ENCODE measurements around the gene MYD88. TPM values are rescaled to one million over a fixed set of nuclear protein-coding genes. Genes with fewer than 3 reads are reported as not detected.
A peak's percentile ranks its signal among the peaks of the same experiment; 100 is the strongest.

Gene MYD88
- total RNA-seq (2014; rRNA removed; shearing (Covaris generic); ENCODE audit: low replicate concordance): 11.3 and 23.0 TPM in 2 replicates

GRCh38 chr3:38138349-38139190 is at the start of gene MYD88:
Gene MYD88, plus strand, starts transcription at chr3:38138661. Its CDS starts 40 bp downstream, at chr3:38138701.
- Histone ChIP-seq H3K4me1 (ENCODE audit: low read length) (peaks cover 38% of the 10 kb centered on the region), H3K4me2 (ENCODE audit: low read depth, low read length, poor library complexity, severe bottlenecking) (peak within 1 kb of the TSS; percentile 73), H3K36me3 (ENCODE audit: insufficient read depth, low read length) (peaks cover 18% of the 10 kb centered on the region), H3K4me3 (ENCODE audit: low read length) (peak within 1 kb of the TSS; percentile 88), H3K27ac (ENCODE audit: low read length) (peak within 1 kb of the TSS; percentile 23), H2AFZ (ENCODE audit: low read length) (peak within 1 kb of the TSS; percentile 88), H4K20me1 (ENCODE audit: insufficient read depth, low read depth, low read length) (peaks cover 10% of the 10 kb centered on the region; the same call in 1 of the 2 replicates), H3K9me2 (replicated peaks; ENCODE audit: insufficient read depth, low read length) (no peaks in the 10 kb centered on the region), H3K79me2 (ENCODE audit: low read length) (peaks cover 42% of the 10 kb centered on the region), H3K27me3 (ENCODE audit: low read length) (no peaks in the 10 kb centered on the region), H3K9ac (ENCODE audit: low read length) (peak within 1 kb of the TSS; percentile 94), H3K9me3 (ENCODE audit: low read length) (no peaks in the 10 kb centered on the region)
- DNase-seq: peak; percentile 96

- peaks cover 3% of the 10 kb centered on the region for H3K9me3 ChIP-seq (ENCODE audit: low read length)
- no peak overlapping the region for H3K27ac ChIP-seq (ENCODE audit: low read length)
- H3K9me2 ChIP-seq (replicated peaks; ENCODE audit: insufficient read depth, low read length): no peaks in the 10 kb centered on the region
- no peak overlapping the region for H2AFZ ChIP-seq (ENCODE audit: low read length)
- H3K36me3 ChIP-seq (ENCODE audit: insufficient read depth, low read length): no peaks in the 10 kb centered on the region
- no peaks in the 10 kb centered on the region for H3K79me2 ChIP-seq (ENCODE audit: low read length)
- peaks cover 10% of the 10 kb centered on the region for H3K4me1 ChIP-seq (ENCODE audit: low read length)
- no peak overlapping the region for H3K4me2 ChIP-seq (ENCODE audit: low read depth, low read length, poor library complexity, severe bottlenecking)
- DNase-seq: no peak
- H3K27me3 ChIP-seq (ENCODE audit: low read length): no peaks in the 10 kb centered on the region
- H3K4me3 ChIP-seq (ENCODE audit: low read length): no peak overlapping the region
- H4K20me1 ChIP-seq (ENCODE audit: insufficient read depth, low read depth, low read length): no peaks in the 10 kb centered on the region
- H3K9ac ChIP-seq (ENCODE audit: low read length): no peak overlapping the region
Measured at GRCh38 chr3:38089163-38089562, 49.3 kb upstream of the MYD88 start.

- H3K9ac ChIP-seq (ENCODE audit: low read length): no peak overlapping the region
Measured at GRCh38 chr3:38090453-38090852, 48.0 kb upstream of the MYD88 start.

GRCh38 chr3:38094999-38095398 is 43.5 kb upstream of the MYD88 start:
- no peaks in the 10 kb centered on the region for H3K9me2 ChIP-seq (replicated peaks; ENCODE audit: insufficient read depth, low read length)
- no peaks in the 10 kb centered on the region for H3K36me3 ChIP-seq (ENCODE audit: insufficient read depth, low read length)
- no peak overlapping the region for H3K27ac ChIP-seq (ENCODE audit: low read length)
- H3K4me1 ChIP-seq (ENCODE audit: low read length): peaks cover 10% of the 10 kb centered on the region
- H4K20me1 ChIP-seq (ENCODE audit: insufficient read depth, low read depth, low read length): no peaks in the 10 kb centered on the region
- H3K9me3 ChIP-seq (ENCODE audit: low read length): no peaks in the 10 kb centered on the region
- H3K4me3 ChIP-seq (ENCODE audit: low read length): no peak overlapping the region
- no peak for DNase-seq
- H3K27me3 ChIP-seq (ENCODE audit: low read length): no peaks in the 10 kb centered on the region
- no peak overlapping the region for H3K4me2 ChIP-seq (ENCODE audit: low read depth, low read length, poor library complexity, severe bottlenecking)
- no peaks in the 10 kb centered on the region for H3K79me2 ChIP-seq (ENCODE audit: low read length)
- H2AFZ ChIP-seq (ENCODE audit: low read length): no peak overlapping the region
- H3K9ac ChIP-seq (ENCODE audit: low read length): no peak overlapping the region

More at GRCh38 chr3:38090453-38090852, 48.0 kb upstream of the MYD88 start:
- H3K9me2 ChIP-seq (replicated peaks; ENCODE audit: insufficient read depth, low read length): no peaks in the 10 kb centered on the region
- H4K20me1 ChIP-seq (ENCODE audit: insufficient read depth, low read depth, low read length): no peaks in the 10 kb centered on the region
- H2AFZ ChIP-seq (ENCODE audit: low read length): no peak overlapping the region
- no peak overlapping the region for H3K27ac ChIP-seq (ENCODE audit: low read length)
- no peak overlapping the region for H3K4me2 ChIP-seq (ENCODE audit: low read depth, low read length, poor library complexity, severe bottlenecking)
- H3K27me3 ChIP-seq (ENCODE audit: low read length): no peaks in the 10 kb centered on the region
- no peak for DNase-seq
- no peaks in the 10 kb centered on the region for H3K9me3 ChIP-seq (ENCODE audit: low read length)
- H3K4me1 ChIP-seq (ENCODE audit: low read length): peaks cover 10% of the 10 kb centered on the region
- no peak overlapping the region for H3K4me3 ChIP-seq (ENCODE audit: low read length)
- H3K79me2 ChIP-seq (ENCODE audit: low read length): no peaks in the 10 kb centered on the region
- no peaks in the 10 kb centered on the region for H3K36me3 ChIP-seq (ENCODE audit: insufficient read depth, low read length)

- no peaks in the 10 kb centered on the region for H3K36me3 ChIP-seq (ENCODE audit: insufficient read depth, low read length)
- no peak for DNase-seq
- H3K4me3 ChIP-seq (ENCODE audit: low read length): no peak overlapping the region
- peaks cover 10% of the 10 kb centered on the region for H3K4me1 ChIP-seq (ENCODE audit: low read length)
- H3K9me3 ChIP-seq (ENCODE audit: low read length): no peaks in the 10 kb centered on the region
- H3K27ac ChIP-seq (ENCODE audit: low read length): no peak overlapping the region
- no peaks in the 10 kb centered on the region for H3K9me2 ChIP-seq (replicated peaks; ENCODE audit: insufficient read depth, low read length)
- no peak overlapping the region for H2AFZ ChIP-seq (ENCODE audit: low read length)
- no peaks in the 10 kb centered on the region for H3K79me2 ChIP-seq (ENCODE audit: low read length)
- no peak overlapping the region for H3K9ac ChIP-seq (ENCODE audit: low read length)
- no peaks in the 10 kb centered on the region for H4K20me1 ChIP-seq (ENCODE audit: insufficient read depth, low read depth, low read length)
- H3K27me3 ChIP-seq (ENCODE audit: low read length): no peaks in the 10 kb centered on the region
- H3K4me2 ChIP-seq (ENCODE audit: low read depth, low read length, poor library complexity, severe bottlenecking): no peak overlapping the region
Measured at GRCh38 chr3:38095669-38096483, 42.6 kb upstream of the MYD88 start.

DNA sequence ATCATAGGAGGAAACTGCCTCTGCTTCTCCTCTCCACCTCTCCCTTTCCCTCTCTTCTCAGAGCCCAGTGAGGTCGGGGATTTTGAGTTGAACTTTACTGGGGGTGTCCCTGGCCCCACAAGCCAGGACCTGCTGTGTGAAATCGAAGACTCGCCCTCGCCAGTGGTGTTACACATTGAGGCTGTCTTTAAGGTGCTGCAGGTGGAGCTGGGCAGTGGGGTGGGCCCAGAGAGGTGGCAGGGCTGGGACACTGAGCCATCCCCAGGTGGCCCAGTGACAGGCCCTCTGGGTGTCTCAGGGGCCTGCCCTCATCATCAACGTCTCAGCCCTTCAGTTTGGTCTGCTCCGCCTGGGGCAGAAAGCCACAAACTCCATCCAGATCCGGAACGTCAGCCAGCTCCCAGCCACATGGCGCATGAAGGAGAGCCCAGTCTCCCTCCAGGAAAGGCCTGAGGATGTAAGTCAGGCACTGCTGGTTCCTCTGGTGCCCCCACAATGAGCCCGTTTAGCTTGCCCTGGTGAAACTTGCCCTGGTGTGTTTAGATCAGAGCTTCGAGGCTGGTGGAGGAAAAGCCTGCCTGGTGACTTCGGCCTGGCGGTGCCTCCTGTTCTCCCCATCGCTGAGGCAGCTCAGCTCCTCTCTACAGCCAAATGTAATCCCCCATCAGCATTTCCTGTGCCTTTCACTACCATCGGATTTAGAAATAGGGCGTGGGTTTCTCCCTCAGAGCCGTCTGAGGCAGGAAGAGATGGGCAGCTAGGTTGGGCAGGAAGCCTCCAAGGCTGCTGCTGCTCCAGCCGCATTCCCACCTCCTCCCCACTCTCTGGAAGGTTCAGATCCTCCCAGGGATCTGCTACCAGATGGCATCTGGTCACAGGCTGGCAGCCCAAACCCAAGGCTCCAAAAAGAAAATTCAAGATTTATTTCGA is 40.8 kb upstream of the MYD88 start:
- Histone ChIP-seq H3K27me3 (ENCODE audit: low read length) (no peaks in the 10 kb centered on the region), H4K20me1 (ENCODE audit: insufficient read depth, low read depth, low read length) (no peaks in the 10 kb centered on the region), H3K27ac (ENCODE audit: low read length) (no peak overlapping the region), H3K4me3 (ENCODE audit: low read length) (no peak overlapping the region), H3K36me3 (ENCODE audit: insufficient read depth, low read length) (no peaks in the 10 kb centered on the region), H3K9me2 (replicated peaks; ENCODE audit: insufficient read depth, low read length) (no peaks in the 10 kb centered on the region), H3K4me1 (ENCODE audit: low read length) (peaks cover 7% of the 10 kb centered on the region), H3K79me2 (ENCODE audit: low read length) (no peaks in the 10 kb centered on the region), H3K4me2 (ENCODE audit: low read depth, low read length, poor library complexity, severe bottlenecking) (no peak overlapping the region), H3K9me3 (ENCODE audit: low read length) (no peaks in the 10 kb centered on the region), H2AFZ (ENCODE audit: low read length) (no peak overlapping the region), H3K9ac (ENCODE audit: low read length) (no peak overlapping the region)
- no peak for DNase-seq

DNA sequence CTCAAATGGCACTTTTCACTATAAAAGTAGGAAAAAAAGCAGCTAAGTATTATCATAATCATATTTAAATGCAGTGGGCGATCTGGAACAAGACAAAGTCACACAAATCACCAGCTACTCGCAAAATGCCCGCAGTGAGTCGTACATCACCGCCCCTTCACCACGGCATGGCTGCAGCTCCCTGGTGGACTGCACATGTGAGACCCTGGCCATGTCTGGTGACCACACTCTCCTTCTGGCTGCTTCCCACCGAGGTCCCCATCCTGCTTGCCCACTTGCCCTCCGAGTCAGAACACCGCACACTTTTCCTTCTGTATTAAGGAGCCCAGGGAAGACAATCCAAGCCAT is 40.1 kb upstream of the MYD88 start:
- Histone ChIP-seq H3K9me3 (ENCODE audit: low read length) (no peaks in the 10 kb centered on the region), H4K20me1 (ENCODE audit: insufficient read depth, low read depth, low read length) (no peaks in the 10 kb centered on the region), H2AFZ (ENCODE audit: low read length) (no peak overlapping the region), H3K9ac (ENCODE audit: low read length) (no peak overlapping the region), H3K27me3 (ENCODE audit: low read length) (no peaks in the 10 kb centered on the region), H3K9me2 (replicated peaks; ENCODE audit: insufficient read depth, low read length) (no peaks in the 10 kb centered on the region), H3K79me2 (ENCODE audit: low read length) (no peaks in the 10 kb centered on the region), H3K36me3 (ENCODE audit: insufficient read depth, low read length) (no peaks in the 10 kb centered on the region), H3K4me3 (ENCODE audit: low read length) (no peak overlapping the region), H3K4me1 (ENCODE audit: low read length) (peaks cover 7% of the 10 kb centered on the region), H3K27ac (ENCODE audit: low read length) (no peak overlapping the region), H3K4me2 (ENCODE audit: low read depth, low read length, poor library complexity, severe bottlenecking) (no peak overlapping the region)
- DNase-seq: no peak
